HepG2 (cell line): Measurements from ENCODE around the gene CPNE2. TPM values are rescaled to one million over a fixed set of nuclear protein-coding genes. Genes with fewer than 3 reads are reported as not detected.
A peak's percentile ranks its signal among the peaks of the same experiment; 100 is the strongest.

Source experiments
- ARHGAP35 ChIP-seq: sonication (generic); formaldehyde crosslinking; IDR thresholded peaks from 2 replicates; pipeline ENCODE4 v1.9.0; 2022; ENCODE audit warnings: mild to moderate bottlenecking, inconsistent platforms, moderate library complexity, missing genetic modification reagents, borderline replicate concordance
- ARID4A ChIP-seq: sonication (generic); formaldehyde crosslinking; IDR thresholded peaks from 2 replicates; pipeline ENCODE4 v1.5.0; 2020; ENCODE audit warnings: mild to moderate bottlenecking, missing genetic modification reagents, borderline replicate concordance
- CBX2 ChIP-seq, 2 experiments: fragments of 200-600 bp in 1 of 2; sonication (generic); formaldehyde crosslinking in 1 of 2; IDR thresholded peaks; 2 replicates each; pipeline versions ENCODE4 v1.7.0 to v1.8.1; 2018 to 2022; ENCODE audit warnings: low read depth in 2 of 2, low read length in 1 of 2, mild to moderate bottlenecking in 1 of 2, missing genetic modification reagents in 1 of 2
- DR1 ChIP-seq: sonication (generic); formaldehyde crosslinking; IDR thresholded peaks from 2 replicates; pipeline ENCODE4 v1.8.0; 2021; ENCODE audit warnings: mild to moderate bottlenecking, missing genetic modification reagents, inconsistent platforms
- EZH2 ChIP-seq: conservative IDR thresholded peaks from 2 replicates; pipeline ENCODE4 v1.6.1; 2012; ENCODE audit warnings: mild to moderate bottlenecking, low read depth, low read length, moderate library complexity
- FOXO1 ChIP-seq: sonication (generic); formaldehyde crosslinking; IDR thresholded peaks from 2 replicates; pipeline ENCODE4 v1.4.0; 2020; ENCODE audit warnings: missing genetic modification reagents
- HMG20A ChIP-seq: IDR thresholded peaks from 2 replicates; pipeline ENCODE4 v1.6.1; 2016; ENCODE audit warnings: borderline replicate concordance
- JDP2 ChIP-seq: sonication (generic); formaldehyde crosslinking; IDR thresholded peaks from 2 replicates; pipeline ENCODE4 v1.8.1; 2022; ENCODE audit warnings: missing genetic modification reagents, borderline replicate concordance
- KDM2A ChIP-seq: sonication (generic); formaldehyde crosslinking; IDR thresholded peaks from 2 replicates; pipeline ENCODE4 v1.4.0; 2020; ENCODE audit warnings: low read depth, missing genetic modification reagents, borderline replicate concordance
- MLX ChIP-seq: IDR thresholded peaks from 2 replicates; pipeline ENCODE4 v1.6.1; 2016
- NFE2L2 ChIP-seq: fragments of 150-350 bp; IDR thresholded peaks from 2 replicates; pipeline ENCODE4 v1.6.1; 2014; ENCODE audit warnings: low read length
- POGK ChIP-seq: sonication (generic); formaldehyde crosslinking; conservative IDR thresholded peaks from 2 replicates; pipeline ENCODE4 v1.8.0; 2022; ENCODE audit warnings: mild to moderate bottlenecking, moderate library complexity, missing genetic modification reagents
- RAD51 ChIP-seq: fragments of 450-650 bp; IDR thresholded peaks from 2 replicates; pipeline ENCODE4 v1.6.1; 2016; ENCODE audit warnings: borderline replicate concordance
- RFX1 ChIP-seq: fragments of 450-650 bp; IDR thresholded peaks from 2 replicates; pipeline ENCODE4 v1.6.1; 2017
- SNAPC2 ChIP-seq: sonication (generic); formaldehyde crosslinking; IDR thresholded peaks from 2 replicates; pipeline ENCODE4 v1.8.1; 2022; ENCODE audit warnings: mild to moderate bottlenecking, missing genetic modification reagents
- TOE1 ChIP-seq: sonication (generic); formaldehyde crosslinking; IDR thresholded peaks from 2 replicates; pipeline ENCODE4 v1.4.0; 2020; ENCODE audit warnings: mild to moderate bottlenecking, missing genetic modification reagents
- YEATS2 ChIP-seq: sonication (generic); formaldehyde crosslinking; IDR thresholded peaks from 2 replicates; pipeline ENCODE4 v1.4.0; 2020; ENCODE audit warnings: missing genetic modification reagents, borderline replicate concordance
- ZFP1 ChIP-seq: IDR thresholded peaks from 2 replicates; pipeline ENCODE4 v1.6.1; 2016
- ZNF20 ChIP-seq: sonication (generic); formaldehyde crosslinking; IDR thresholded peaks from 2 replicates; pipeline ENCODE4 v1.4.0; 2020; ENCODE audit warnings: mild to moderate bottlenecking, moderate library complexity, missing genetic modification reagents
- ZNF224 ChIP-seq: sonication (generic); formaldehyde crosslinking; IDR thresholded peaks from 2 replicates; pipeline ENCODE4 v1.5.0; 2020; ENCODE audit warnings: mild to moderate bottlenecking, missing genetic modification reagents
- ZNF234 ChIP-seq: sonication (generic); formaldehyde crosslinking; conservative IDR thresholded peaks from 2 replicates; pipeline ENCODE4 v1.5.1; 2020; ENCODE audit warnings: mild to moderate bottlenecking, missing genetic modification reagents
- ZNF33B ChIP-seq: sonication (generic); formaldehyde crosslinking; IDR thresholded peaks from 2 replicates; pipeline ENCODE4 v1.5.1; 2020; ENCODE audit warnings: mild to moderate bottlenecking, missing genetic modification reagents
- ZNF501 ChIP-seq: sonication (generic); formaldehyde crosslinking; IDR thresholded peaks from 2 replicates; pipeline ENCODE4 v1.5.1; 2020; ENCODE audit warnings: mild to moderate bottlenecking, moderate library complexity, missing genetic modification reagents
- ZNF549 ChIP-seq: sonication (generic); formaldehyde crosslinking; IDR thresholded peaks from 2 replicates; pipeline ENCODE4 v1.5.0; 2020; ENCODE audit warnings: missing genetic modification reagents
- ZNF570 ChIP-seq: sonication (generic); formaldehyde crosslinking; IDR thresholded peaks from 2 replicates; pipeline ENCODE4 v1.4.0; 2020; ENCODE audit warnings: mild to moderate bottlenecking, missing genetic modification reagents, borderline replicate concordance
- ZSCAN25 ChIP-seq: sonication (generic); formaldehyde crosslinking; IDR thresholded peaks from 2 replicates; pipeline ENCODE4 v1.8.0; 2022; ENCODE audit warnings: mild to moderate bottlenecking, missing genetic modification reagents
- ZSCAN31 ChIP-seq: sonication (generic); formaldehyde crosslinking; IDR thresholded peaks from 2 replicates; pipeline ENCODE4 v1.5.0; 2020; ENCODE audit warnings: low read depth, mild to moderate bottlenecking, missing genetic modification reagents
- polyA plus RNA-seq, 8 experiments: library from polyadenylated mRNA; depleted of rRNA in 3 of 8; stranded (reverse) in 7 of 8; unstranded in 1 of 8; fragments of >200 nt; fragmentation: Illumina TruSeq in 4 of 8; extraction: Trizol in 4 of 8; gene quantifications; 2 replicates each; pipeline versions ENCODE4 v1.2.1 to v1.2.3, GENCODE V29; 2011 to 2016; ENCODE audit warnings: low read depth in 4 of 8, missing spikeins in 1 of 8, mixed read lengths in 1 of 8; ENCODE audit not compliant: insufficient read depth in 1 of 8
- total RNA-seq, 5 experiments: library from RNA; depleted of rRNA; stranded (reverse); fragments of >200 nt; fragmentation: Illumina TruSeq; extraction: Trizol; gene quantifications; 2 replicates each; pipeline ENCODE4 v1.2.3, GENCODE V29; 2016; ENCODE audit warnings: low read depth in 1 of 5

CPNE2 gene
- total and polyA plus RNA-seq, 2 of the 13 experiments (the other 11 are each of a cell fraction or from before 2014, with no cell fraction given) = 10.6 to 23.3 TPM

- TF ChIP-seq ZNF501 (CRISPR knock-in tag) = no peak
- no peak for TF ChIP-seq NFE2L2
- TF ChIP-seq MLX = no peak
- no peak for TF ChIP-seq ZNF224 (CRISPR knock-in tag)
- TF ChIP-seq CBX2 (IDR thresholded peaks at IDR 0.05; ENCODE audit: low read depth, low read length) = no peak
- TF ChIP-seq CBX2 (CRISPR knock-in tag; IDR thresholded peaks at IDR 0.05; ENCODE audit: low read depth) = 0 out of 2 replicates have a peak, but pooled peaks have one; percentile 61
- TF ChIP-seq DR1 (CRISPR knock-in tag) = no peak
- TF ChIP-seq POGK = 0 out of 2 replicates have a peak, but pooled peaks have one; percentile 49
- no peak for TF ChIP-seq ZNF33B (CRISPR knock-in tag)
- peak; percentile 83 for TF ChIP-seq KDM2A (CRISPR knock-in tag)
- 0 out of 2 replicates have a peak, but pooled peaks have one; percentile 33 for TF ChIP-seq ZSCAN25 (CRISPR knock-in tag)
- peak; percentile 29; the same call in 1 of the 2 replicates for TF ChIP-seq HMG20A (CRISPR knock-in tag)
- TF ChIP-seq ZNF549 (CRISPR knock-in tag) = no peak
- TF ChIP-seq TOE1 (CRISPR knock-in tag) = no peak
- no peak for TF ChIP-seq ARHGAP35 (CRISPR knock-in tag)
- TF ChIP-seq RAD51 = no peak
- TF ChIP-seq FOXO1 (CRISPR knock-in tag) = peak; percentile 25; the same call in 1 of the 2 replicates
- no peak for TF ChIP-seq JDP2 (CRISPR knock-in tag)
- TF ChIP-seq YEATS2 (CRISPR knock-in tag) = peak; percentile 64; the same call in 1 of the 2 replicates
- TF ChIP-seq ZFP1 (CRISPR knock-in tag) = no peak
- no peak for TF ChIP-seq ZNF234 (CRISPR knock-in tag)
- no peak for TF ChIP-seq ARID4A (CRISPR knock-in tag)
- no peak for TF ChIP-seq ZNF20 (CRISPR knock-in tag)
- no peak for TF ChIP-seq ZNF570 (CRISPR knock-in tag)
- 0 out of 2 replicates have a peak, but pooled peaks have one; percentile 51 for TF ChIP-seq SNAPC2 (CRISPR knock-in tag)
- no peak for TF ChIP-seq ZSCAN31 (CRISPR knock-in tag)
- no peak for TF ChIP-seq RFX1
- TF ChIP-seq EZH2 = no peak
Observed at GRCh38 chr16:57084257-57084770, 8.1 kb upstream of the CPNE2 start (continued).
